HG03575 (cell line): ENCODE measurements around the gene MMP24OS.

Experiments used
- ATAC-seq: cut with Tn5 transposase; IDR thresholded peaks from one replicate; pipeline ENCODE4 v1.9.1; 2021; ENCODE audit not compliant: unreplicated experiment, insufficient number of reproducible peaks, low FRiP score; ENCODE audit errors: extremely low read depth

Gene MMP24OS

DNA sequence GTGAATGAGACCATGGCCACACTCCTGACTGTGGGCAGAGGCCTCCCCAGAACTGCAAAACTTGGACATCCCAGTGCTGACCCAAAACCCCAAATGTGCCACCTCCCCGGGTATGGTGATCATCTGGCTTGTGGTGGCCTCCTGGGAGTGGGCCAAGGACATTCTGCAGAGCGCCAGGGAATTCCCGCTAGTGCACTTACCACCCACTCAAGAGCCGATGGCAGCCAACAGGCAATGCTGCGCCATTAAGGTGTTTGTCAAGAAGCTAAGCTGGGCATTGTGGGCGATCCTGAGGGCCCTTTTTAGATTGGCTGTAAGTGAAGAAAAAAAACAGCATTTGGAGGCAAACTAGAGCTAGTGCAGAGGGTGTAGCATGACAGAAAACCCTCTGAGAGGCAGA lies 42.0 kb downstream of the MMP24OS start:
- no peak for ATAC-seq

DNA sequence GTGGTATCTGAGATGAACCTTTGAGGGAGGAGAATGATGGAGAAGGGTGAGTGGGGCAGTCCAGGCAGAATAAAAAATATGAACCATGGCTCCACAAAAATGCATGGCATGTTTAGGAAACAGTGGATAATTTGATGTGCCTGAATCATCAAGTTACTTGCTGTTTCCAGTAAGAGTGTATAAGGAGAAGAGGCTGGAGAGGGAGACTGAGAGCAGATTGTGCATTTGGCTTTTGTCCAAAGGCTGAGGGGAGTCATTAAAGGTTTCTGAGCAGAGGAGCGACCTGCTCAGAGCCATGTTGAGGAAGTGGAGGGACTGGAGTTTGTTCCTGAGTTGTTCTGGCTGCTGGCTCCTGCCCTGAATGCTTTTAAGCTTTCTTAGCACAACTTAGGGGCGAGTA lies 45.3 kb downstream of the MMP24OS start:
- no peak for ATAC-seq

DNA sequence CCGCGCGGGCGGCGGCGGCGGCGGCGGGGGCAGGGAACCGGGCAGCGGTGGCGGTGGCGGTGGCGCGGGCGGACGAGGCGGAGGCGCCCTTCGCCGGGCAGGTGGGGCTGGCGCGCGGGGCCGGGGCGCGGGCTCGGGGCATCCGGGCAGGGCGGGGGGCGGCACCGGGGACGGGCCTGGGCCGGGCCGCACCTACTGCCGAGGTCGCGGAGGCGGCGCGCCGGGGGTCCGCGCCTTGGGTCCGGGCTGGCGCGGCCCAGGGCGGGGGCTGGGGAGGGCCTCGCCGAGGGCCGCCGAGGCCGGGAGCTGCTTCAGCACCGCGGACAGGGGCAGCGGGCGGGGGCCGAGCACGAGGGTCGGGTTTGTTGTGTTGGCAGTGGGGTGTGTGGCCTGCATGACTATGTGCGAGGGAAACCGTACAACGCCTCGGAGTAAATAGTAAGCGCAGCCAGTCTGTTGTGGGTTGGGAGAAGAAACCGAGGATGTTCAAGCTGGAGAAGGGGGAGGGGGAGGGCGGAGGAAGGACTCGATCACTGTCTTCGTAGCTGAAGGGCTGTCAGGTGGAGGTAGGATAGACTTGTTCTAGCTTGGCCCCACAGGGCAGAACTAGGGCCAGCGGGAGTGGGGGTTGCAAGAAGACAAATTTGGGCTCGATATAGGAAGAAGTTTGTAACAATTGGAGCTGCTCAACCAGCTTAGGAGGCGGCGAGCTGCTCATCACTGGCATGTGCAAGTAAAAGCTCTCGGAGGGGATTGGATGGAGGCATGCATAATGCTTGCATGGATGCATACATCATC lies 50.8 kb downstream of the MMP24OS start:
- ATAC-seq, result no peak
